Nephron (organoid): ENCODE results near the gene BARX1.
A peak's percentile ranks its signal among the peaks of the same experiment; 100 is the strongest.

Source experiments
- H3K27ac Mint-ChIP-seq, 3 experiments: 2 replicates each; pipeline ENCODE4 v1.8.0; 2020; ENCODE audit warnings: mixed read lengths in 3 of 3, mild to moderate bottlenecking in 2 of 3, moderate library complexity in 1 of 3
- H3K27me3 Mint-ChIP-seq: 2 replicates; pipeline ENCODE4 v1.8.0; 2021; ENCODE audit warnings: low read depth, mild to moderate bottlenecking, moderate library complexity, mixed read lengths
- H3K36me3 Mint-ChIP-seq: 2 replicates; pipeline ENCODE4 v1.8.0; 2020; ENCODE audit warnings: low read depth, mixed read lengths
- H3K4me1 Mint-ChIP-seq: 2 replicates; pipeline ENCODE4 v1.8.0; 2020; ENCODE audit warnings: mixed read lengths
- H3K4me3 Mint-ChIP-seq, 3 experiments: 2 replicates each; pipeline ENCODE4 v1.8.0; 2020; ENCODE audit warnings: mild to moderate bottlenecking in 3 of 3, mixed read lengths in 3 of 3, moderate library complexity in 2 of 3
- H3K9me3 Mint-ChIP-seq: 2 replicates; pipeline ENCODE4 v1.8.0; 2020; ENCODE audit warnings: mixed read lengths
- CTCF ChIP-seq, 3 experiments: fragments of 200-600 bp; sonication (generic); IDR thresholded peaks; one replicate each; pipeline ENCODE4 v1.5.0; 2021; ENCODE audit warnings: antibody characterized with exemption in 3 of 3; ENCODE audit not compliant: unreplicated experiment in 3 of 3

The BARX1 gene

GRCh38 chr9:93910598-93910997 lies 44.6 kb downstream of the BARX1 start:
- Mint-ChIP-seq H3K27ac (no peak overlapping the region), H3K9me3 (no peaks in the 10 kb centered on the region), H3K4me1 (peaks cover 10% of the 10 kb centered on the region), H3K36me3 (no peaks in the 10 kb centered on the region), H3K27me3 (peaks cover 42% of the 10 kb centered on the region), H3K4me3 (no peak overlapping the region)
- TF ChIP-seq CTCF (IDR thresholded peaks at IDR 0.05; ENCODE audit: unreplicated experiment in 3 of 3) = no peak

- no peak for TF ChIP-seq CTCF (IDR thresholded peaks at IDR 0.05; ENCODE audit: unreplicated experiment in 3 of 3)
- Mint-ChIP-seq H3K4me3 (no peak overlapping the region), H3K27me3 (peaks cover 45% of the 10 kb centered on the region), H3K4me1 (peaks cover 10% of the 10 kb centered on the region), H3K9me3 (no peaks in the 10 kb centered on the region), H3K27ac (no peak overlapping the region), H3K36me3 (no peaks in the 10 kb centered on the region)
Observed at GRCh38 chr9:93910196-93910595, 45.0 kb downstream of the BARX1 start.

- Mint-ChIP-seq H3K4me1 (peaks cover 10% of the 10 kb centered on the region), H3K27ac (no peak overlapping the region), H3K4me3 (no peak overlapping the region), H3K36me3 (no peaks in the 10 kb centered on the region), H3K27me3 (peaks cover 41% of the 10 kb centered on the region), H3K9me3 (no peaks in the 10 kb centered on the region)
- peak in 1 of 3 experiments; percentile 3 for TF ChIP-seq CTCF (IDR thresholded peaks at IDR 0.05; ENCODE audit: unreplicated experiment in 3 of 3)
Observed at GRCh38 chr9:93909242-93909616, 45.9 kb downstream of the BARX1 start.

GRCh38 chr9:93908591-93909241 lies 46.4 kb downstream of the BARX1 start:
- TF ChIP-seq CTCF (IDR thresholded peaks at IDR 0.05; ENCODE audit: unreplicated experiment in 3 of 3) = peak; percentile 23 to 43 (median 40)
- no peaks in the 10 kb centered on the region for H3K36me3 Mint-ChIP-seq
- H3K9me3 Mint-ChIP-seq = no peaks in the 10 kb centered on the region
- no peak overlapping the region for H3K27ac Mint-ChIP-seq
- peaks cover 10% of the 10 kb centered on the region for H3K4me1 Mint-ChIP-seq
- H3K4me3 Mint-ChIP-seq = no peak overlapping the region
- H3K27me3 Mint-ChIP-seq = peaks cover 37% of the 10 kb centered on the region

GRCh38 chr9:93907551-93908199 lies 47.5 kb downstream of the BARX1 start:
- Mint-ChIP-seq H3K27ac (no peak overlapping the region), H3K36me3 (no peaks in the 10 kb centered on the region), H3K9me3 (no peaks in the 10 kb centered on the region)

More at GRCh38 chr9:93907551-93908199, 47.5 kb downstream of the BARX1 start:
- Mint-ChIP-seq H3K27me3 (peaks cover 41% of the 10 kb centered on the region), H3K4me3 (no peak overlapping the region), H3K4me1 (peaks cover 10% of the 10 kb centered on the region)
- TF ChIP-seq CTCF (IDR thresholded peaks at IDR 0.05; ENCODE audit: unreplicated experiment in 3 of 3) = no peak
